CD8-positive, alpha-beta memory T cell (primary cell): ENCODE data around the gene TIPRL. TPM values are rescaled to one million over a fixed set of nuclear protein-coding genes. Genes with fewer than 3 reads are reported as not detected.
A peak's percentile ranks its signal among the peaks of the same experiment; 100 is the strongest.

Source experiments
- CTCF ChIA-PET: fragments of 350-600 bp; sonication (Branson Sonifier 250); formaldehyde crosslinking; loops from one replicate; lab custom pipeline; 2021; ENCODE audit warnings: antibody characterized with exemption; lab: Charles Lee
- POLR2A ChIA-PET: fragments of 350-600 bp; sonication (Branson Sonifier 250); formaldehyde crosslinking; loops from one replicate; lab custom pipeline; 2021; ENCODE audit warnings: antibody characterized with exemption; lab: Charles Lee
- DNase-seq, 5 donors: peaks; one replicate each; pipeline versions ENCODE4 v3.0.0 to v3.0.0-alpha.2; 2020 to 2022; ENCODE audit warnings: mixed read lengths in 1 of 5
- H3K27ac ChIP-seq: one replicate; pipeline ENCODE4 v1.7.0; 2013; ENCODE audit warnings: low read depth, mild to moderate bottlenecking, low read length, moderate library complexity
- H3K27me3 ChIP-seq: 2 replicates; pipeline ENCODE4 v1.7.0; 2013; ENCODE audit warnings: low read length, mild to moderate bottlenecking; ENCODE audit not compliant: insufficient read depth, poor library complexity, severe bottlenecking
- H3K36me3 ChIP-seq: 2 replicates; pipeline ENCODE4 v1.7.0; 2013; ENCODE audit warnings: mild to moderate bottlenecking, low read length, moderate library complexity; ENCODE audit not compliant: insufficient read depth
- H3K4me1 ChIP-seq: 2 replicates; pipeline ENCODE4 v1.7.0; 2013; ENCODE audit warnings: mild to moderate bottlenecking, low read length, moderate library complexity; ENCODE audit not compliant: insufficient read depth
- H3K4me3 ChIP-seq: 2 replicates; pipeline ENCODE4 v1.7.0; 2013; ENCODE audit warnings: mild to moderate bottlenecking, low read length
- H3K9me3 ChIP-seq: 2 replicates; pipeline ENCODE4 v1.7.0; 2013; ENCODE audit warnings: mild to moderate bottlenecking, low read length
- H3K27ac Mint-ChIP-seq, 8 donors: one replicate each; pipeline ENCODE4 v1.8.0; 2020 to 2021; ENCODE audit warnings: mixed read lengths in 8 of 8, mild to moderate bottlenecking in 6 of 8, inconsistent platforms in 3 of 8, moderate library complexity in 3 of 8
- H3K27me3 Mint-ChIP-seq, 2 donors: one replicate each; pipeline ENCODE4 v1.8.0; 2020 to 2021; ENCODE audit warnings: mixed read lengths in 2 of 2, mild to moderate bottlenecking in 1 of 2, moderate library complexity in 1 of 2
- H3K36me3 Mint-ChIP-seq, 3 donors: one replicate each; pipeline ENCODE4 v1.8.0; 2020 to 2021; ENCODE audit warnings: mixed read lengths in 3 of 3, inconsistent platforms in 1 of 3, mild to moderate bottlenecking in 1 of 3
- H3K4me1 Mint-ChIP-seq, 3 donors: one replicate each; pipeline ENCODE4 v1.8.0; 2020 to 2021; ENCODE audit warnings: mixed read lengths in 3 of 3, inconsistent platforms in 1 of 3, mild to moderate bottlenecking in 1 of 3
- H3K4me3 Mint-ChIP-seq, 7 donors: one replicate each; pipeline ENCODE4 v1.8.0; 2020 to 2021; ENCODE audit warnings: mixed read lengths in 7 of 7, mild to moderate bottlenecking in 6 of 7, moderate library complexity in 4 of 7, inconsistent platforms in 2 of 7
- H3K9me3 Mint-ChIP-seq, 5 donors: one replicate each; pipeline ENCODE4 v1.8.0; 2020 to 2022; ENCODE audit warnings: mixed read lengths in 5 of 5, mild to moderate bottlenecking in 3 of 5, moderate library complexity in 2 of 5, inconsistent platforms in 1 of 5
- polyA plus RNA-seq: library from polyadenylated mRNA; unstranded; fragments of 300-500 nt; fragmentation: Illumina TruSeq; gene quantifications from one replicate; pipeline ENCODE4 v1.2.3, GENCODE V29; 2021
- total RNA-seq, 2 experiments: library from RNA; stranded (reverse); gene quantifications; one replicate each; pipeline ENCODE4 v1.2.3, GENCODE V29; 2021

The TIPRL gene
- total and polyA plus RNA-seq, 3 experiments from 2014 or later, result 38.0 to 46.9 (median 41.5) TPM

GRCh38 chr1:168227620-168228019, 48.9 kb downstream of the TIPRL start:
- H3K4me3 ChIP-seq, result peak overlapping the region; percentile 82
- peak overlapping the region; percentile 21 to 98 (median 95) for H3K27ac Mint-ChIP-seq
- peaks cover 0 to 55% (median 3%) of the 10 kb centered on the region in 3 donors for H3K36me3 Mint-ChIP-seq
- H3K4me1 Mint-ChIP-seq, result peaks cover 50 to 72% (median 58%) of the 10 kb centered on the region in 3 donors
- peaks cover 16% of the 10 kb centered on the region for H3K36me3 ChIP-seq
- no peak overlapping the region for H3K27ac ChIP-seq
- peaks cover 27% of the 10 kb centered on the region for H3K4me1 ChIP-seq
- no peak for DNase-seq
- H3K27me3 Mint-ChIP-seq, result peaks cover 0 to 4% of the 10 kb centered on the region in 2 donors
- H3K9me3 ChIP-seq, result no peaks in the 10 kb centered on the region
- H3K9me3 Mint-ChIP-seq, result no peaks in the 10 kb centered on the region
- peak overlapping the region; percentile 92 to 99 (median 97) for H3K4me3 Mint-ChIP-seq
- CTCF ChIA-PET, result interaction anchor here (2.1 kb wide), 1 partner anchor 7 kb away, joined by 24 read pairs; no protein-coding TSS in a partner anchor
- no peaks in the 10 kb centered on the region for H3K27me3 ChIP-seq
- POLR2A ChIA-PET, result interaction anchor here (0.7 to 1.8 kb wide), 2 partner anchors 10 kb away, joined by 3 to 4 read pairs; no protein-coding TSS in a partner anchor

GRCh38 chr1:168229893-168230292, 51.1 kb downstream of the TIPRL start:
- Histone ChIP-seq H3K27ac (no peak overlapping the region), H3K27me3 (no peaks in the 10 kb centered on the region), H3K4me1 (peaks cover 30% of the 10 kb centered on the region), H3K9me3 (no peaks in the 10 kb centered on the region), H3K36me3 (peaks cover 29% of the 10 kb centered on the region), H3K4me3 (no peak overlapping the region)
- peak overlapping the region in 4 of 8 donors; percentile 3 to 93 (median 53) for H3K27ac Mint-ChIP-seq
- peaks cover 61 to 88% (median 73%) of the 10 kb centered on the region in 3 donors for H3K4me1 Mint-ChIP-seq
- no peak for DNase-seq
- H3K9me3 Mint-ChIP-seq, result no peaks in the 10 kb centered on the region
- H3K4me3 Mint-ChIP-seq, result peak overlapping the region in 2 of 7 donors; percentile 30 to 72
- CTCF ChIA-PET, result no interaction called here
- peaks cover 4 to 75% (median 7%) of the 10 kb centered on the region in 3 donors for H3K36me3 Mint-ChIP-seq
- no peaks in the 10 kb centered on the region for H3K27me3 Mint-ChIP-seq
- POLR2A ChIA-PET, result no interaction called here

GRCh38 chr1:168230709-168231108, 51.9 kb downstream of the TIPRL start:
- H3K27me3 ChIP-seq, result no peaks in the 10 kb centered on the region
- peak overlapping the region in 2 of 8 donors; percentile 7 to 39 for H3K27ac Mint-ChIP-seq

GRCh38 chr1:168234846-168235547, 56.2 kb downstream of the TIPRL start:
- Mint-ChIP-seq H3K4me3 (no peak overlapping the region), H3K27me3 (no peaks in the 10 kb centered on the region)

More at GRCh38 chr1:168230709-168231108, 51.9 kb downstream of the TIPRL start:
- H3K9me3 Mint-ChIP-seq, result no peaks in the 10 kb centered on the region
- ChIA-PET CTCF (no interaction called here), POLR2A (no interaction called here)
- peaks cover 64 to 88% (median 78%) of the 10 kb centered on the region in 3 donors for H3K4me1 Mint-ChIP-seq
- H3K27me3 Mint-ChIP-seq, result no peaks in the 10 kb centered on the region
- no peak overlapping the region for H3K27ac ChIP-seq
- H3K36me3 ChIP-seq, result peaks cover 32% of the 10 kb centered on the region
- no peak for DNase-seq
- H3K4me3 ChIP-seq, result no peak overlapping the region
- H3K36me3 Mint-ChIP-seq, result peaks cover 4 to 78% (median 11%) of the 10 kb centered on the region in 3 donors
- H3K9me3 ChIP-seq, result no peaks in the 10 kb centered on the region
- peaks cover 34% of the 10 kb centered on the region for H3K4me1 ChIP-seq
- H3K4me3 Mint-ChIP-seq, result no peak overlapping the region

GRCh38 chr1:168235548-168235885, 56.8 kb downstream of the TIPRL start:
- no peaks in the 10 kb centered on the region for H3K27me3 ChIP-seq
- DNase-seq, result no peak
- no peaks in the 10 kb centered on the region for H3K9me3 Mint-ChIP-seq
- H3K27me3 Mint-ChIP-seq, result no peaks in the 10 kb centered on the region
- POLR2A ChIA-PET, result no interaction called here
- no peak overlapping the region for H3K4me3 ChIP-seq
- peaks cover 15% of the 10 kb centered on the region for H3K4me1 ChIP-seq
- peaks cover 42 to 69% (median 63%) of the 10 kb centered on the region in 3 donors for H3K4me1 Mint-ChIP-seq
- H3K4me3 Mint-ChIP-seq, result no peak overlapping the region
- no peaks in the 10 kb centered on the region for H3K9me3 ChIP-seq
- peak overlapping the region in 4 of 8 donors; percentile 13 to 87 (median 52) for H3K27ac Mint-ChIP-seq
- peaks cover 47% of the 10 kb centered on the region for H3K36me3 ChIP-seq
- peaks cover 9 to 88% (median 35%) of the 10 kb centered on the region in 3 donors for H3K36me3 Mint-ChIP-seq
- CTCF ChIA-PET, result interaction anchor here (0.6 to 2.6 kb wide), 14 partner anchors 9 to 1132 kb away, joined by 3 to 24 read pairs (median 4); partner anchors contain the start of genes BLZF1, NME7 and SFT2D2
- no peak overlapping the region for H3K27ac ChIP-seq

More at GRCh38 chr1:168234846-168235547, 56.2 kb downstream of the TIPRL start:
- H3K9me3 ChIP-seq, result no peaks in the 10 kb centered on the region
- no peaks in the 10 kb centered on the region for H3K27me3 ChIP-seq
- Mint-ChIP-seq H3K36me3 (peaks cover 5 to 87% (median 32%) of the 10 kb centered on the region in 3 donors), H3K4me1 (peaks cover 42 to 70% (median 64%) of the 10 kb centered on the region in 3 donors), H3K27ac (peak overlapping the region in 6 of 8 donors; percentile 13 to 89 (median 52)), H3K9me3 (no peaks in the 10 kb centered on the region)
- ChIA-PET CTCF (interaction anchor here (0.6 to 2.6 kb wide), 15 partner anchors 8 to 1133 kb away, joined by 3 to 24 read pairs (median 4); partner anchors contain the start of genes BLZF1, NME7 and SFT2D2), POLR2A (interaction anchor here (0.9 kb wide), 1 partner anchor 9 kb away, joined by 8 read pairs; the partner anchor contains the start of gene SFT2D2)
- peaks cover 15% of the 10 kb centered on the region for H3K4me1 ChIP-seq
- peaks cover 50% of the 10 kb centered on the region for H3K36me3 ChIP-seq
- H3K4me3 ChIP-seq, result no peak overlapping the region
- DNase-seq, result peak in 4 of 5 donors; percentile 22 to 57 (median 30)
- no peak overlapping the region for H3K27ac ChIP-seq

- Histone ChIP-seq H3K27ac (no peak overlapping the region), H3K27me3 (no peaks in the 10 kb centered on the region), H3K4me3 (no peak overlapping the region), H3K36me3 (peaks cover 47% of the 10 kb centered on the region), H3K4me1 (peaks cover 15% of the 10 kb centered on the region), H3K9me3 (no peaks in the 10 kb centered on the region)
- H3K9me3 Mint-ChIP-seq, result no peaks in the 10 kb centered on the region
- H3K4me3 Mint-ChIP-seq, result no peak overlapping the region
- H3K4me1 Mint-ChIP-seq, result peaks cover 41 to 65% (median 58%) of the 10 kb centered on the region in 3 donors
- ChIA-PET CTCF (interaction anchor here (0.6 to 2.6 kb wide), 13 partner anchors 9 to 1132 kb away, joined by 3 to 24 read pairs (median 4); partner anchors contain the start of genes BLZF1, NME7 and SFT2D2), POLR2A (no interaction called here)
- H3K27me3 Mint-ChIP-seq, result no peaks in the 10 kb centered on the region
- H3K27ac Mint-ChIP-seq, result peak overlapping the region in 3 of 8 donors; percentile 4 to 87 (median 52)
- no peak for DNase-seq
- peaks cover 9 to 88% (median 35%) of the 10 kb centered on the region in 3 donors for H3K36me3 Mint-ChIP-seq
Observed at GRCh38 chr1:168235937-168236336, 57.2 kb downstream of the TIPRL start.

- Mint-ChIP-seq H3K36me3 (peaks cover 9 to 88% (median 35%) of the 10 kb centered on the region in 3 donors), H3K4me1 (peaks cover 32 to 56% (median 49%) of the 10 kb centered on the region in 3 donors), H3K9me3 (no peaks in the 10 kb centered on the region), H3K27ac (peak overlapping the region in 4 of 8 donors; percentile 1 to 70 (median 18)), H3K27me3 (no peaks in the 10 kb centered on the region), H3K4me3 (no peak overlapping the region)
- ChIA-PET POLR2A (no interaction called here), CTCF (no interaction called here)
- no peak for DNase-seq
- Histone ChIP-seq H3K27me3 (no peaks in the 10 kb centered on the region), H3K9me3 (no peaks in the 10 kb centered on the region), H3K4me1 (peaks cover 15% of the 10 kb centered on the region), H3K27ac (no peak overlapping the region), H3K4me3 (no peak overlapping the region), H3K36me3 (peaks cover 41% of the 10 kb centered on the region)
Observed at GRCh38 chr1:168236836-168237611, 58.3 kb downstream of the TIPRL start.
